ENCODE measurements around the gene UBE2U. TPM values are rescaled to one million over a fixed set of nuclear protein-coding genes. Genes with fewer than 3 reads are reported as not detected.
"Not testable (repeated sequence)": the region's sequence is repeated elsewhere in the genome, so short reads cannot be mapped to it uniquely, and the experiment has no call there.

UBE2U gene
- total RNA-seq, 1 experiment from 2014 or later, result not detected

GRCh38 chr1:64223329-64224151 lies 20.1 kb downstream of the UBE2U start:
- Histone ChIP-seq H3K9me3 (no peaks in the 10 kb centered on the region; the same call in 1 of the 2 replicates), H3K27me3 (no peaks in the 10 kb centered on the region), H3K36me3 (no peaks in the 10 kb centered on the region), H3K4me3 (no peak overlapping the region)
- DNase-seq, result peak; percentile 56

- not testable (repeated sequence) for H3K4me3 ChIP-seq, H3K36me3 ChIP-seq, H3K27me3 ChIP-seq, H3K9me3 ChIP-seq, DNase-seq
Measured at GRCh38 chr1:64224236-64224635, 20.8 kb downstream of the UBE2U start.

GRCh38 chr1:64228167-64228957 lies 24.9 kb downstream of the UBE2U start:
- peaks cover 3% of the 10 kb centered on the region for H3K9me3 ChIP-seq
- H3K27me3 ChIP-seq, result no peaks in the 10 kb centered on the region
- no peak overlapping the region for H3K4me3 ChIP-seq
- DNase-seq, result no peak
- no peaks in the 10 kb centered on the region for H3K36me3 ChIP-seq

GRCh38 chr1:64229307-64229706 lies 25.9 kb downstream of the UBE2U start:
- Histone ChIP-seq H3K27me3 (no peaks in the 10 kb centered on the region), H3K9me3 (peaks cover 3% of the 10 kb centered on the region), H3K36me3 (no peaks in the 10 kb centered on the region), H3K4me3 (no peak overlapping the region)
- DNase-seq, result no peak

GRCh38 chr1:64231153-64231552 lies 27.7 kb downstream of the UBE2U start:
- no peaks in the 10 kb centered on the region for H3K27me3 ChIP-seq
- H3K4me3 ChIP-seq, result no peak overlapping the region
- H3K9me3 ChIP-seq, result peaks cover 3% of the 10 kb centered on the region
- DNase-seq, result no peak
- H3K36me3 ChIP-seq, result no peaks in the 10 kb centered on the region

GRCh38 chr1:64231654-64232053 lies 28.2 kb downstream of the UBE2U start:
- no peaks in the 10 kb centered on the region for H3K27me3 ChIP-seq
- H3K4me3 ChIP-seq, result no peak overlapping the region
- no peaks in the 10 kb centered on the region for H3K36me3 ChIP-seq
- DNase-seq, result no peak
- peaks cover 3% of the 10 kb centered on the region for H3K9me3 ChIP-seq

- DNase-seq, result no peak
- H3K4me3 ChIP-seq, result no peak overlapping the region
- H3K36me3 ChIP-seq, result no peaks in the 10 kb centered on the region
- H3K9me3 ChIP-seq, result peaks cover 3% of the 10 kb centered on the region; the same call in 1 of the 2 replicates
- no peaks in the 10 kb centered on the region for H3K27me3 ChIP-seq
Measured at GRCh38 chr1:64234714-64235113, 31.3 kb downstream of the UBE2U start.

- H3K27me3 ChIP-seq, result no peaks in the 10 kb centered on the region
- no peak for DNase-seq
Measured at GRCh38 chr1:64235181-64235580, 31.8 kb downstream of the UBE2U start.

GRCh38 chr1:64235910-64236309 lies 32.5 kb downstream of the UBE2U start:
- H3K9me3 ChIP-seq, result peaks cover 3% of the 10 kb centered on the region; the same call in 1 of the 2 replicates
- H3K4me3 ChIP-seq, result no peak overlapping the region
- H3K27me3 ChIP-seq, result no peaks in the 10 kb centered on the region
- no peak for DNase-seq
- H3K36me3 ChIP-seq, result no peaks in the 10 kb centered on the region

More at GRCh38 chr1:64235181-64235580, 31.8 kb downstream of the UBE2U start:
- no peaks in the 10 kb centered on the region for H3K36me3 ChIP-seq
- peaks cover 3% of the 10 kb centered on the region; the same call in 1 of the 2 replicates for H3K9me3 ChIP-seq
- H3K4me3 ChIP-seq, result no peak overlapping the region

GRCh38 chr1:64236541-64236954 lies 33.1 kb downstream of the UBE2U start:
- Histone ChIP-seq H3K4me3 (no peak overlapping the region), H3K9me3 (peaks cover 2% of the 10 kb centered on the region; the same call in 1 of the 2 replicates), H3K27me3 (no peaks in the 10 kb centered on the region), H3K36me3 (no peaks in the 10 kb centered on the region)
- no peak for DNase-seq

- H3K4me3 ChIP-seq, DNase-seq, H3K9me3 ChIP-seq, H3K36me3 ChIP-seq, H3K27me3 ChIP-seq: not testable (repeated sequence)
Measured at GRCh38 chr1:64239519-64239918, 36.1 kb downstream of the UBE2U start.

GRCh38 chr1:64240206-64240605 lies 36.8 kb downstream of the UBE2U start:
- no peak for DNase-seq
- no peaks in the 10 kb centered on the region for H3K9me3 ChIP-seq
- H3K27me3 ChIP-seq, result no peaks in the 10 kb centered on the region
- no peaks in the 10 kb centered on the region for H3K36me3 ChIP-seq
- H3K4me3 ChIP-seq, result no peak overlapping the region

- DNase-seq, result no peak
- H3K36me3 ChIP-seq, result no peaks in the 10 kb centered on the region
- H3K9me3 ChIP-seq, result no peaks in the 10 kb centered on the region
Measured at GRCh38 chr1:64241069-64241468, 37.6 kb downstream of the UBE2U start.

GRCh38 chr1:64242895-64243756 lies 39.7 kb downstream of the UBE2U start:
- no peak overlapping the region for H3K4me3 ChIP-seq
- no peaks in the 10 kb centered on the region for H3K27me3 ChIP-seq
- H3K36me3 ChIP-seq, result no peaks in the 10 kb centered on the region
- no peak for DNase-seq
- no peaks in the 10 kb centered on the region for H3K9me3 ChIP-seq

More at GRCh38 chr1:64241069-64241468, 37.6 kb downstream of the UBE2U start:
- Histone ChIP-seq H3K27me3 (no peaks in the 10 kb centered on the region), H3K4me3 (no peak overlapping the region)

GRCh38 chr1:64243757-64244080 lies 40.3 kb downstream of the UBE2U start:
- no peaks in the 10 kb centered on the region for H3K9me3 ChIP-seq
- H3K36me3 ChIP-seq, result no peaks in the 10 kb centered on the region
- no peak overlapping the region for H3K4me3 ChIP-seq
- no peak for DNase-seq
- no peaks in the 10 kb centered on the region for H3K27me3 ChIP-seq

GRCh38 chr1:64245495-64245894 lies 42.1 kb downstream of the UBE2U start:
- no peaks in the 10 kb centered on the region for H3K36me3 ChIP-seq
- H3K4me3 ChIP-seq, result no peak overlapping the region
- no peaks in the 10 kb centered on the region for H3K9me3 ChIP-seq
- DNase-seq, result no peak
- no peaks in the 10 kb centered on the region; the same call in 1 of the 2 replicates for H3K27me3 ChIP-seq

All from MG63 (cell line).